Gastrocnemius medialis (tissue), 4 donors: ENCODE results near the gene NLGN4Y. TPM values are rescaled to one million over a fixed set of nuclear protein-coding genes. Genes with fewer than 3 reads are reported as not detected.

Experiments used
- ATAC-seq, 2 donors: fragments of 150-250 bp; one replicate each; pipeline ENCODE4 v1.9.1; 2016
- DNase-seq, 2 donors: peaks; one replicate each; pipeline ENCODE4 v3.0.0-alpha.2; 2019
- H3K27ac ChIP-seq, 4 donors: fragments of 200-600 bp; sonication (generic); 1 replicate in 1 of 4; 2 replicates in 3 of 4; pipeline ENCODE4 v1.5.1; 2016 to 2018; ENCODE audit warnings: mild to moderate bottlenecking in 2 of 4, moderate library complexity in 1 of 4
- H3K27me3 ChIP-seq, 3 donors: fragments of 200-600 bp; sonication (generic) in 2 of 3; 1 replicate in 1 of 3; 2 replicates in 2 of 3; pipeline versions ENCODE4 v1.5.1 to v1.6.0; 2016 to 2019; ENCODE audit warnings: mild to moderate bottlenecking in 1 of 3, moderate library complexity in 1 of 3
- H3K36me3 ChIP-seq, 2 donors: fragments of 200-600 bp; sonication (generic) in 1 of 2; one replicate each; pipeline ENCODE4 v1.5.1; 2017 to 2018
- H3K4me1 ChIP-seq, 2 donors: fragments of 200-600 bp; sonication (generic) in 1 of 2; one replicate each; pipeline ENCODE4 v1.5.1; 2016 to 2017; ENCODE audit warnings: mild to moderate bottlenecking in 2 of 2
- H3K4me3 ChIP-seq, 4 donors: fragments of 200-600 bp; sonication (generic) in 3 of 4; 1 replicate in 1 of 4; 2 replicates in 3 of 4; pipeline ENCODE4 v1.5.1; 2016 to 2019; ENCODE audit warnings: mild to moderate bottlenecking in 2 of 4
- H3K9me3 ChIP-seq, 3 donors: fragments of 200-600 bp; sonication (generic) in 2 of 3; 1 replicate in 1 of 3; 2 replicates in 2 of 3; pipeline ENCODE4 v1.5.1; 2016 to 2019
- CTCF ChIP-seq, 5 experiments: fragments of 450-650 bp in 3 of 5; fragments of 200-600 bp in 2 of 5; sonication (generic) in 2 of 5; IDR thresholded peaks in 4 of 5; conservative IDR thresholded peaks in 1 of 5; 1 replicate in 4 of 5; 2 replicates in 1 of 5; pipeline ENCODE4 v1.5.1; 2016 to 2019; ENCODE audit warnings: antibody characterized with exemption in 5 of 5, mild to moderate bottlenecking in 3 of 5, moderate library complexity in 3 of 5
- POLR2A ChIP-seq, 2 donors: fragments of 450-650 bp; IDR thresholded peaks; one replicate each; pipeline ENCODE4 v1.6.1; 2017; ENCODE audit warnings: antibody characterized with exemption in 2 of 2, mild to moderate bottlenecking in 2 of 2, moderate library complexity in 2 of 2
- in situ Hi-C, 4 donors: fragments of 200-750 bp; cut with MboI; loops; one replicate each; pipeline versions ENCODE4 v1.15.0 to v1.8.0; 2017; ENCODE audit warnings: low sequenced_read_pairs in 4 of 4
- intact Hi-C: fragments of 100-400 bp; cut with DNase I; formaldehyde crosslinking; loops from one replicate; pipeline ENCODE4 v1.15.1; 2023; ENCODE audit warnings: low total_unique reads
- total RNA-seq, 4 donors: library from RNA; depleted of rRNA; stranded (reverse); fragments of >200 nt; gene quantifications; one replicate each; pipeline versions ENCODE4 v1.1.0 to v1.2.3, GENCODE V29; 2016

NLGN4Y gene
- total RNA-seq, 4 donors from 2014 or later, result 9.6 to 24.3 TPM; not detected in 2

GRCh38 chrY:14824583-14824982, 300.3 kb downstream of the NLGN4Y start:
- H3K36me3 ChIP-seq, result no peaks in the 10 kb centered on the region
- H3K27me3 ChIP-seq, result no peaks in the 10 kb centered on the region
- in situ Hi-C loops (no loop called here), intact Hi-C loops (no loop called here)
- ATAC-seq, result no peak
- H3K4me3 ChIP-seq, result no peak overlapping the region
- H3K9me3 ChIP-seq, result no peaks in the 10 kb centered on the region
- no peaks in the 10 kb centered on the region for H3K4me1 ChIP-seq
- no peak for DNase-seq
- no peak overlapping the region for H3K27ac ChIP-seq
- TF ChIP-seq POLR2A (IDR thresholded peaks at IDR 0.05), result no peak
- TF ChIP-seq CTCF (IDR thresholded peaks at IDR 0.05 in 4 of 5, conservative IDR thresholded peaks at IDR 0.05 in 1 of 5), result no peak

GRCh38 chrY:14825728-14826127, 301.4 kb downstream of the NLGN4Y start:
- in situ Hi-C loops, result no loop called here
- no peaks in the 10 kb centered on the region for H3K36me3 ChIP-seq
- no peaks in the 10 kb centered on the region for H3K4me1 ChIP-seq
- no peak overlapping the region for H3K27ac ChIP-seq
- TF ChIP-seq POLR2A (IDR thresholded peaks at IDR 0.05) (no peak), CTCF (IDR thresholded peaks at IDR 0.05 in 4 of 5, conservative IDR thresholded peaks at IDR 0.05 in 1 of 5) (no peak)
- H3K4me3 ChIP-seq, result no peak overlapping the region
- no peaks in the 10 kb centered on the region for H3K9me3 ChIP-seq
- intact Hi-C loops, result no loop called here
- H3K27me3 ChIP-seq, result no peaks in the 10 kb centered on the region
- ATAC-seq (no peak), DNase-seq (no peak)

GRCh38 chrY:14828531-14828930, 304.2 kb downstream of the NLGN4Y start:
- no peak overlapping the region for H3K27ac ChIP-seq
- in situ Hi-C loops, result no loop called here
- no peak overlapping the region for H3K4me3 ChIP-seq
- TF ChIP-seq CTCF (IDR thresholded peaks at IDR 0.05 in 4 of 5, conservative IDR thresholded peaks at IDR 0.05 in 1 of 5) (no peak), POLR2A (IDR thresholded peaks at IDR 0.05) (no peak)
- ATAC-seq (no peak), DNase-seq (no peak)
- no peaks in the 10 kb centered on the region for H3K4me1 ChIP-seq
- intact Hi-C loops, result no loop called here
- no peaks in the 10 kb centered on the region for H3K36me3 ChIP-seq
- no peaks in the 10 kb centered on the region for H3K27me3 ChIP-seq
- no peaks in the 10 kb centered on the region for H3K9me3 ChIP-seq

GRCh38 chrY:14829366-14829885, 305.1 kb downstream of the NLGN4Y start:
- Histone ChIP-seq H3K4me3 (no peak overlapping the region), H3K27ac (no peak overlapping the region), H3K4me1 (no peaks in the 10 kb centered on the region), H3K36me3 (no peaks in the 10 kb centered on the region), H3K27me3 (no peaks in the 10 kb centered on the region), H3K9me3 (no peaks in the 10 kb centered on the region)
- intact Hi-C loops, result no loop called here
- TF ChIP-seq CTCF (IDR thresholded peaks at IDR 0.05 in 4 of 5, conservative IDR thresholded peaks at IDR 0.05 in 1 of 5), result no peak
- no peak for TF ChIP-seq POLR2A (IDR thresholded peaks at IDR 0.05)
- no peak for DNase-seq
- in situ Hi-C loops, result no loop called here
- ATAC-seq, result no peak
